Nephron (organoid): ENCODE measurements around the gene BCKDHA.
A peak's percentile ranks its signal among the peaks of the same experiment; 100 is the strongest.
"Not testable (repeated sequence)": the region's sequence is repeated elsewhere in the genome, so short reads cannot be mapped to it uniquely, and the experiment has no call there.

Experiments
- H3K27ac Mint-ChIP-seq, 3 experiments: 2 replicates each; pipeline ENCODE4 v1.8.0; 2020; ENCODE audit warnings: mixed read lengths in 3 of 3, mild to moderate bottlenecking in 2 of 3, moderate library complexity in 1 of 3
- H3K27me3 Mint-ChIP-seq: 2 replicates; pipeline ENCODE4 v1.8.0; 2021; ENCODE audit warnings: low read depth, mild to moderate bottlenecking, moderate library complexity, mixed read lengths
- H3K36me3 Mint-ChIP-seq: 2 replicates; pipeline ENCODE4 v1.8.0; 2020; ENCODE audit warnings: low read depth, mixed read lengths
- H3K4me1 Mint-ChIP-seq: 2 replicates; pipeline ENCODE4 v1.8.0; 2020; ENCODE audit warnings: mixed read lengths
- H3K4me3 Mint-ChIP-seq, 3 experiments: 2 replicates each; pipeline ENCODE4 v1.8.0; 2020; ENCODE audit warnings: mild to moderate bottlenecking in 3 of 3, mixed read lengths in 3 of 3, moderate library complexity in 2 of 3
- H3K9me3 Mint-ChIP-seq: 2 replicates; pipeline ENCODE4 v1.8.0; 2020; ENCODE audit warnings: mixed read lengths
- TF ChIP-seq, protein P1 (sequence below), 3 experiments: fragments of 200-600 bp; sonication (generic); IDR thresholded peaks; one replicate each; pipeline ENCODE4 v1.5.0; 2021; ENCODE audit warnings: antibody characterized with exemption in 3 of 3; ENCODE audit not compliant: unreplicated experiment in 3 of 3

BCKDHA gene

GRCh38 chr19:41456342-41456918 is 58.8 kb downstream of the BCKDHA start:
- Mint-ChIP-seq H3K4me1 (peaks cover 6% of the 10 kb centered on the region), H3K9me3 (no peaks in the 10 kb centered on the region), H3K36me3 (no peaks in the 10 kb centered on the region), H3K27ac (peak overlapping the region in 1 of 3 experiments; percentile 89), H3K4me3 (peak overlapping the region in 1 of 3 experiments; percentile 42), H3K27me3 (peaks cover 55% of the 10 kb centered on the region)
- TF ChIP-seq, protein P1, sequence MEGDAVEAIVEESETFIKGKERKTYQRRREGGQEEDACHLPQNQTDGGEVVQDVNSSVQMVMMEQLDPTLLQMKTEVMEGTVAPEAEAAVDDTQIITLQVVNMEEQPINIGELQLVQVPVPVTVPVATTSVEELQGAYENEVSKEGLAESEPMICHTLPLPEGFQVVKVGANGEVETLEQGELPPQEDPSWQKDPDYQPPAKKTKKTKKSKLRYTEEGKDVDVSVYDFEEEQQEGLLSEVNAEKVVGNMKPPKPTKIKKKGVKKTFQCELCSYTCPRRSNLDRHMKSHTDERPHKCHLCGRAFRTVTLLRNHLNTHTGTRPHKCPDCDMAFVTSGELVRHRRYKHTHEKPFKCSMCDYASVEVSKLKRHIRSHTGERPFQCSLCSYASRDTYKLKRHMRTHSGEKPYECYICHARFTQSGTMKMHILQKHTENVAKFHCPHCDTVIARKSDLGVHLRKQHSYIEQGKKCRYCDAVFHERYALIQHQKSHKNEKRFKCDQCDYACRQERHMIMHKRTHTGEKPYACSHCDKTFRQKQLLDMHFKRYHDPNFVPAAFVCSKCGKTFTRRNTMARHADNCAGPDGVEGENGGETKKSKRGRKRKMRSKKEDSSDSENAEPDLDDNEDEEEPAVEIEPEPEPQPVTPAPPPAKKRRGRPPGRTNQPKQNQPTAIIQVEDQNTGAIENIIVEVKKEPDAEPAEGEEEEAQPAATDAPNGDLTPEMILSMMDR (IDR thresholded peaks at IDR 0.05; ENCODE audit: unreplicated experiment in 3 of 3) = no peak

GRCh38 chr19:41457241-41457640 is 59.6 kb downstream of the BCKDHA start:
- Mint-ChIP-seq H3K27me3 (peaks cover 57% of the 10 kb centered on the region), H3K4me3 (no peak overlapping the region), H3K36me3 (no peaks in the 10 kb centered on the region), H3K27ac (peak overlapping the region in 1 of 3 experiments; percentile 89), H3K4me1 (peaks cover 6% of the 10 kb centered on the region), H3K9me3 (peaks cover 2% of the 10 kb centered on the region)
- TF ChIP-seq, protein P1 (IDR thresholded peaks at IDR 0.05; ENCODE audit: unreplicated experiment in 3 of 3) = no peak

GRCh38 chr19:41462497-41462896 is 64.9 kb downstream of the BCKDHA start:
- no peak overlapping the region for H3K27ac Mint-ChIP-seq
- H3K27me3 Mint-ChIP-seq = peaks cover 40% of the 10 kb centered on the region

DNA sequence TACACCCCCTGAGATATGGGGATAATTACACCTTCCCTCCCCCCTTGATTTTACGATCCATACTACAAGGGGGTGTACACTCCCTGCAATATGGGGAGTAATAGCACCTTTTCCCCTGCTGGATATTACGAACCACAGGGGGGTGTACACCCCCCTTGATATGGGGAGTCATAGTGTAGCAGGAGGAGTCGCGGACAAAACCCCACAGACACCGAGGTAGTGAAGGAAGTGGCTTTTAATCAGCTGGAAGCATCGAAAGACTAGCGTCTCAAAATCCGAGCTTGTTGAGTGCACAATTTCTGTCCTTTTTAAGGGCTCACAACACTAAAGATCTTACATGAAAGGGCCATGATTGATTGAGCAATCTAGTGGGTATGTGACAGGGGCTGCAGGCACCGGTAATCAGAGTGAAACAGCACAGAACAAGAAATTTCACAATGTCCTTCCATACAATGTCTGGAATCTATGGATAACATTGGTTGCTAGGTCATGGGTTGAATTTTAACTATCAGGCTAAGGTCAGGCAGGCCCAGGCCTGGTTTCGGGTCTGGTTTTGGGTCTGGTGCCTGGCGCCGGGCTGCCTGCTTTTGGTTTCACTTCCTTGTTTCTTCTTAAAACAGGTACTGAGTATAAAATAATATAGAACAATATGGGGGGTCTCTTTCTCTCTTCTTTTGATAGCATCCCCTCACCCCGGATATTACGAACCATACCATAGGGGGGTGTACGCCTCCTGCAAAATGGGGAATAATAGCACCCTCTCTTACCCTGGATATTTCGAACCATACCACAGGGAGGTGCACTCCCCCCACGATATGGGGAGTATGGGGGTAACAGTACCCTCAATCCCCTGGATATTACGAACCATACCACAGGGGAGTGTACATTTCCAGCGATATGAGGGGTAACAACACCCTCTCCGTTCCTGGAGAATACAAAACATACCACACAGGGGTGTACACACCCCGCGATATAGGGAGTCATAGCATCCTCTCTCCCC is 65.9 kb downstream of the BCKDHA start:
- H3K4me3 Mint-ChIP-seq, H3K9me3 Mint-ChIP-seq, H3K36me3 Mint-ChIP-seq, H3K4me1 Mint-ChIP-seq, H3K27ac Mint-ChIP-seq: not testable (repeated sequence)
- H3K27me3 Mint-ChIP-seq = peaks cover 36% of the 10 kb centered on the region

More at GRCh38 chr19:41462497-41462896, 64.9 kb downstream of the BCKDHA start:
- no peak overlapping the region for H3K4me3 Mint-ChIP-seq
- H3K36me3 Mint-ChIP-seq = no peaks in the 10 kb centered on the region
- H3K9me3 Mint-ChIP-seq = peaks cover 7% of the 10 kb centered on the region
- TF ChIP-seq, protein P1 (IDR thresholded peaks at IDR 0.05; ENCODE audit: unreplicated experiment in 3 of 3) = no peak
- H3K4me1 Mint-ChIP-seq = no peaks in the 10 kb centered on the region
